HepG2 (cell line): Measurements from ENCODE around the gene TMEM62. TPM values are rescaled to one million over a fixed set of nuclear protein-coding genes. Genes with fewer than 3 reads are reported as not detected.

ENCODE experiments used
- ATAC-seq: fragments of 200-7000 bp; cut with Tn5 transposase; 3 replicates; pipeline ENCODE4 v1.9.1; 2020; ENCODE audit warnings: mild to moderate bottlenecking, moderate library complexity
- BruUV-seq: library from RNA; stranded (reverse); fragments of 400-500 nt; replicated peaks from 2 replicates; lab custom pipeline; 2021; lab: Mats Ljungman, UMichigan
- CTCF ChIA-PET: fragments of 300-600 bp; formaldehyde crosslinking; extraction: SDS; loops from one replicate; lab custom pipeline; 2021; ENCODE audit warnings: low total read pairs, inconsistent platforms, low intra/inter-chr PET ratio; lab: Yijun Ruan, JAX
- POLR2A ChIA-PET: fragments of 350-600 bp; sonication (Branson Sonifier 250); formaldehyde crosslinking; loops from one replicate; lab custom pipeline; 2020; ENCODE audit warnings: antibody characterized with exemption, inconsistent platforms; lab: Yijun Ruan, JAX
- DNase-seq: peaks from one replicate; pipeline ENCODE4 v3.0.0-alpha.2; 2015; ENCODE audit warnings: low spot score
- FAIRE-seq: peaks from 3 replicates; lab custom pipeline; 2011; peaks lifted over from hg19 to GRCh38; lab: Jason Lieb, UNC
- H2AFZ ChIP-seq: one replicate; pipeline ENCODE4 v1.6.1; 2011; ENCODE audit warnings: low read length, inconsistent platforms
- H3K27ac ChIP-seq: fragments of 300-600 bp; 3 replicates; pipeline ENCODE4 v1.8.0; 2011; ENCODE audit warnings: mixed run types, mild to moderate bottlenecking, mixed read lengths, low read length, inconsistent platforms; ENCODE audit not compliant: insufficient read depth; ENCODE audit errors: extremely low read length
- H3K27me3 ChIP-seq, 2 experiments: fragments of 200-600 bp in 1 of 2; 2 replicates in 1 of 2; 3 replicates in 1 of 2; pipeline versions ENCODE4 v1.6.0 to v1.8.0; 2011; ENCODE audit warnings: low read length in 2 of 2, mild to moderate bottlenecking in 2 of 2, moderate library complexity in 2 of 2, inconsistent platforms in 1 of 2; ENCODE audit not compliant: insufficient read depth in 2 of 2, control insufficient read depth in 1 of 2
- H3K36me3 ChIP-seq, 2 experiments: fragments of 200-600 bp in 1 of 2; replicated peaks in 1 of 2; 2 replicates in 1 of 2; 3 replicates in 1 of 2; pipeline versions ENCODE4 v1.5.1 to v1.8.0; 2011; ENCODE audit warnings: low read length in 2 of 2, inconsistent platforms in 1 of 2; ENCODE audit not compliant: insufficient read depth in 2 of 2, control insufficient read depth in 1 of 2
- H3K4me1 ChIP-seq: 2 replicates; pipeline ENCODE4 v1.5.1; 2012; ENCODE audit warnings: low read length, inconsistent platforms; ENCODE audit not compliant: insufficient read depth
- H3K4me2 ChIP-seq: 2 replicates; pipeline ENCODE4 v1.6.0; 2011; ENCODE audit warnings: low read depth, low read length, inconsistent platforms
- H3K4me3 ChIP-seq, 3 experiments: fragments of 200-600 bp in 1 of 3; sonication (generic), shearing (Covaris generic) in 1 of 3; replicated peaks in 1 of 3; 2 replicates each; pipeline ENCODE4 v1.5.1; 2011 to 2016; ENCODE audit warnings: low read length in 3 of 3, inconsistent platforms in 2 of 3, low read depth in 2 of 3, mild to moderate bottlenecking in 2 of 3, control low read depth in 1 of 3, mixed read lengths in 1 of 3; ENCODE audit not compliant: insufficient read depth in 1 of 3
- H3K79me2 ChIP-seq: one replicate; pipeline ENCODE4 v1.6.1; 2011; ENCODE audit warnings: low read length, inconsistent platforms; ENCODE audit not compliant: insufficient read depth
- H3K9ac ChIP-seq: 2 replicates; pipeline ENCODE4 v1.6.0; 2011; ENCODE audit warnings: mild to moderate bottlenecking, low read depth, low read length, inconsistent platforms; ENCODE audit not compliant: insufficient read depth
- H3K9me3 ChIP-seq: 2 replicates; pipeline ENCODE4 v1.5.1; 2012; ENCODE audit warnings: mild to moderate bottlenecking, low read length
- H4K20me1 ChIP-seq: 2 replicates; pipeline ENCODE4 v1.6.0; 2011; ENCODE audit warnings: inconsistent platforms, mild to moderate bottlenecking, low read length, moderate library complexity; ENCODE audit not compliant: insufficient read depth
- ETV5 ChIP-seq: IDR thresholded peaks from 2 replicates; pipeline ENCODE4 v1.6.1; 2018; ENCODE audit warnings: missing biosample characterization, missing genetic modification reagents, inconsistent platforms, borderline replicate concordance
- GATA4 ChIP-seq: sonication (generic); IDR thresholded peaks from 2 replicates; pipeline ENCODE4 v1.6.1; 2016; ENCODE audit warnings: antibody characterized with exemption, low read depth, borderline replicate concordance
- MBNL3 ChIP-seq: fragments of 250-450 bp; sonication (Bioruptor Pico); conservative IDR thresholded peaks from 2 replicates; pipeline ENCODE4 v1.8.0; 2022; ENCODE audit warnings: mild to moderate bottlenecking, inconsistent platforms
- MED13 ChIP-seq: sonication (generic); formaldehyde crosslinking; IDR thresholded peaks from 2 replicates; pipeline ENCODE4 v1.5.0; 2020; ENCODE audit warnings: missing genetic modification reagents
- NR0B2 ChIP-seq: sonication (generic); formaldehyde crosslinking; IDR thresholded peaks from 2 replicates; pipeline ENCODE4 v1.4.0; 2020; ENCODE audit warnings: mild to moderate bottlenecking, missing genetic modification reagents
- PPARG ChIP-seq: conservative IDR thresholded peaks from 2 replicates; pipeline ENCODE4 v1.6.1; 2016; ENCODE audit warnings: missing biosample characterization, missing genetic modification reagents
- SAP130 ChIP-seq: IDR thresholded peaks from 2 replicates; pipeline ENCODE4 v1.6.1; 2016; ENCODE audit warnings: low read depth
- ZFP36L2 ChIP-seq: sonication (generic); formaldehyde crosslinking; IDR thresholded peaks from 2 replicates; pipeline ENCODE4 v1.4.0; 2020; ENCODE audit warnings: missing genetic modification reagents
- ZNF766 ChIP-seq: sonication (generic); formaldehyde crosslinking; IDR thresholded peaks from 2 replicates; pipeline ENCODE4 v1.5.0; 2020; ENCODE audit warnings: missing genetic modification reagents, borderline replicate concordance
- WGBS: methylation state at CpG from one replicate; pipeline ENCODE4 v1.1.6; 2017; ENCODE audit warnings: low lambda C conversion rate; 5-methylcytosine and 5-hydroxymethylcytosine counted together
- in situ Hi-C: cut with HindIII; loops from 2 replicates; pipeline ENCODE4 v1.10.0; 2017; ENCODE audit warnings: low pct_unique_long_range_greater_than_20kb; ENCODE audit not compliant: extremely low pct_ligation_motif_present
- intact Hi-C: fragments of 100-400 bp; cut with micrococcal nuclease; formaldehyde crosslinking; loops from one replicate; pipeline ENCODE4 v1.10.0; 2022; ENCODE audit not compliant: unreplicated experiment
- polyA plus RNA-seq, 8 experiments: library from polyadenylated mRNA; depleted of rRNA in 3 of 8; stranded (reverse) in 7 of 8; unstranded in 1 of 8; fragments of >200 nt; fragmentation: Illumina TruSeq in 4 of 8; extraction: Trizol in 4 of 8; gene quantifications; 2 replicates each; pipeline versions ENCODE4 v1.2.1 to v1.2.3, GENCODE V29; 2011 to 2016; ENCODE audit warnings: low read depth in 4 of 8, missing spikeins in 1 of 8, mixed read lengths in 1 of 8; ENCODE audit not compliant: insufficient read depth in 1 of 8
- total RNA-seq, 5 experiments: library from RNA; depleted of rRNA; stranded (reverse); fragments of >200 nt; fragmentation: Illumina TruSeq; extraction: Trizol; gene quantifications; 2 replicates each; pipeline ENCODE4 v1.2.3, GENCODE V29; 2016; ENCODE audit warnings: low read depth in 1 of 5
- TF ChIP-seq, protein P1 (sequence below): IDR thresholded peaks from 2 replicates; pipeline ENCODE4 v1.4.0; 2020; ENCODE audit warnings: mild to moderate bottlenecking, missing genetic modification reagents

The TMEM62 gene
- total and polyA plus RNA-seq, 2 of the 13 experiments (the other 11 are each of a cell fraction or from before 2014, with no cell fraction given): 14.2 to 20.9 TPM

DNA sequence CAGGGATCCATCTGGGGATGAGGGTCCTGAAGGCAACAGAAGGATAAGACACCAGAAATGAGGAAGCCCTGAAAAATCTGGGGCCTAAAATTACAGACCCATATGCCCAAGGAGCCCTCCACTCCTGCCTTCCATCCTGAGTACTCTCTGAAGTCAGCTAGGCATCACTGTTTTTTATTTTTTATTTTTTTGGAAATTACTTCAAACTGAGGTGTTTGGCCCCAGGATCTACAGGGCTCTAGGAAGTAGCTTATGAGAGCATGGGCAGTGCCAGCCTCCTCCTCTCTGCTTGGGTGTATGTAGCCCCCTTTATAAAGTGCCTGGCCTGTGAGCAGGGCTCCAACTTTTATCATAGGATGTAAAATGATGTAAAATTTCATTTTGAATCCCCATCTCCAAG, 79.6 kb downstream of the TMEM62 start (continued):
- TF ChIP-seq, protein P1, sequence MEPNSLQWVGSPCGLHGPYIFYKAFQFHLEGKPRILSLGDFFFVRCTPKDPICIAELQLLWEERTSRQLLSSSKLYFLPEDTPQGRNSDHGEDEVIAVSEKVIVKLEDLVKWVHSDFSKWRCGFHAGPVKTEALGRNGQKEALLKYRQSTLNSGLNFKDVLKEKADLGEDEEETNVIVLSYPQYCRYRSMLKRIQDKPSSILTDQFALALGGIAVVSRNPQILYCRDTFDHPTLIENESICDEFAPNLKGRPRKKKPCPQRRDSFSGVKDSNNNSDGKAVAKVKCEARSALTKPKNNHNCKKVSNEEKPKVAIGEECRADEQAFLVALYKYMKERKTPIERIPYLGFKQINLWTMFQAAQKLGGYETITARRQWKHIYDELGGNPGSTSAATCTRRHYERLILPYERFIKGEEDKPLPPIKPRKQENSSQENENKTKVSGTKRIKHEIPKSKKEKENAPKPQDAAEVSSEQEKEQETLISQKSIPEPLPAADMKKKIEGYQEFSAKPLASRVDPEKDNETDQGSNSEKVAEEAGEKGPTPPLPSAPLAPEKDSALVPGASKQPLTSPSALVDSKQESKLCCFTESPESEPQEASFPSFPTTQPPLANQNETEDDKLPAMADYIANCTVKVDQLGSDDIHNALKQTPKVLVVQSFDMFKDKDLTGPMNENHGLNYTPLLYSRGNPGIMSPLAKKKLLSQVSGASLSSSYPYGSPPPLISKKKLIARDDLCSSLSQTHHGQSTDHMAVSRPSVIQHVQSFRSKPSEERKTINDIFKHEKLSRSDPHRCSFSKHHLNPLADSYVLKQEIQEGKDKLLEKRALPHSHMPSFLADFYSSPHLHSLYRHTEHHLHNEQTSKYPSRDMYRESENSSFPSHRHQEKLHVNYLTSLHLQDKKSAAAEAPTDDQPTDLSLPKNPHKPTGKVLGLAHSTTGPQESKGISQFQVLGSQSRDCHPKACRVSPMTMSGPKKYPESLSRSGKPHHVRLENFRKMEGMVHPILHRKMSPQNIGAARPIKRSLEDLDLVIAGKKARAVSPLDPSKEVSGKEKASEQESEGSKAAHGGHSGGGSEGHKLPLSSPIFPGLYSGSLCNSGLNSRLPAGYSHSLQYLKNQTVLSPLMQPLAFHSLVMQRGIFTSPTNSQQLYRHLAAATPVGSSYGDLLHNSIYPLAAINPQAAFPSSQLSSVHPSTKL (CRISPR knock-in tag): no peak
- no peak for TF ChIP-seq ETV5 (CRISPR knock-in tag)
- no peak for TF ChIP-seq MED13 (CRISPR knock-in tag)

DNA sequence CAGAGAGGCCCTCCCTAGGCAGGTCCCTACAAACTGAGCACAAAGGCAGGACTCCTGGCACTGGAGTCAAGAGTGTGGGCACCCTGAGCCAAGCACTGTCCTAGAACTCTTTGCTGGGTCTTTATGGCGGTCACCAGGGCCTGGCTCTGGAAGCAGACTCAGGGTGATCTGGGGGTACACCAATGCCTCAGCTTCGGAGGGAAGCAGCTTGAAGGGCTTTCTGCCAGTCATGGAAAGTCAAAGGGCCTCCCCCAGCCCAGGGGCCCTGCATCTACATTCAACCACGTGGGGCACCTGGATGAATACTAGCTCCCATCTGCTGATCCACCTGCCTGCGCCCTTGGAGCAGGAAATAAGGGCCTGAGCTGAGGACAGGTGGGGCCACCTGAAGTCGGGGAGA, 80.1 kb downstream of the TMEM62 start:
- Histone ChIP-seq H4K20me1 (no peaks in the 10 kb centered on the region), H3K36me3 (no peaks in the 10 kb centered on the region), H2AFZ (no peak overlapping the region), H3K27me3 (peaks cover 1 to 43% of the 10 kb centered on the region in 2 experiments; a peak in 3 of 5 replicates), H3K4me2 (no peak overlapping the region), H3K4me1 (no peaks in the 10 kb centered on the region), H3K9me3 (no peaks in the 10 kb centered on the region), H3K79me2 (no peaks in the 10 kb centered on the region), H3K27ac (no peak overlapping the region), H3K9ac (no peak overlapping the region), H3K4me3 (no peak overlapping the region)
- no peak for ATAC-seq
- FAIRE-seq: no peak
- no peak for DNase-seq
- ChIA-PET POLR2A (no interaction called here), CTCF (no interaction called here)
- WGBS: 22% methylated on average over 2 of the region's 5 CpGs
- in situ Hi-C loops: loop anchor here (25.0 kb wide), 1 partner anchor 501 kb away; no protein-coding TSS in a partner anchor
- no TSS peak for BruUV-seq
- TF ChIP-seq ZFP36L2 (CRISPR knock-in tag): no peak
- no peak for TF ChIP-seq PPARG (CRISPR knock-in tag)
- TF ChIP-seq GATA4: no peak
- no peak for TF ChIP-seq SAP130
- no peak for TF ChIP-seq MBNL3 (CRISPR knock-in tag)
- no peak for TF ChIP-seq ZNF766 (CRISPR knock-in tag)
- no peak for TF ChIP-seq NR0B2
- intact Hi-C loops: no loop called here
